Naive thymus-derived CD4-positive, alpha-beta T cell (primary cell): Measurements from ENCODE around the gene FAM228B. TPM values are rescaled to one million over a fixed set of nuclear protein-coding genes. Genes with fewer than 3 reads are reported as not detected.
"Not testable (repeated sequence)": the region's sequence is repeated elsewhere in the genome, so short reads cannot be mapped to it uniquely, and the experiment has no call there.

Source experiments
- ATAC-seq: fragments of 150-1000 bp; cut with Tn5 transposase; 2 replicates; pipeline ENCODE4 v1.10.0; 2021; ENCODE audit warnings: mild to moderate bottlenecking, moderate library complexity
- CTCF ChIA-PET: fragments of 350-600 bp; sonication (Branson Sonifier 250); formaldehyde crosslinking; loops from one replicate; lab custom pipeline; 2021; ENCODE audit warnings: antibody characterized with exemption; lab: Charles Lee
- POLR2A ChIA-PET: fragments of 350-600 bp; sonication (Branson Sonifier 250); formaldehyde crosslinking; loops from one replicate; lab custom pipeline; 2021; ENCODE audit warnings: antibody characterized with exemption, inconsistent platforms; lab: Charles Lee
- DNase-seq, 9 donors: peaks; one replicate each; pipeline versions ENCODE4 v3.0.0 to v3.0.0-alpha.2; 2020 to 2022; ENCODE audit warnings: mixed read lengths in 1 of 9
- H3K27ac ChIP-seq: one replicate; pipeline ENCODE4 v1.7.0; 2013; ENCODE audit warnings: mild to moderate bottlenecking, low read depth, low read length, moderate library complexity
- H3K27me3 ChIP-seq, 2 donors: one replicate each; pipeline ENCODE4 v1.7.0; 2013; ENCODE audit warnings: low read length in 2 of 2, mild to moderate bottlenecking in 2 of 2, moderate library complexity in 2 of 2; ENCODE audit not compliant: control insufficient read depth in 2 of 2, insufficient read depth in 2 of 2
- H3K36me3 ChIP-seq, 3 experiments: 1 replicate in 2 of 3; 2 replicates in 1 of 3; pipeline ENCODE4 v1.7.0; 2013; ENCODE audit warnings: low read length in 3 of 3, mild to moderate bottlenecking in 3 of 3, moderate library complexity in 1 of 3; ENCODE audit not compliant: insufficient read depth in 3 of 3, control insufficient read depth in 2 of 3
- H3K4me1 ChIP-seq, 2 donors: one replicate each; pipeline ENCODE4 v1.7.0; 2013; ENCODE audit warnings: low read length in 2 of 2, mild to moderate bottlenecking in 2 of 2, moderate library complexity in 1 of 2; ENCODE audit not compliant: control insufficient read depth in 2 of 2, insufficient read depth in 2 of 2
- H3K4me3 ChIP-seq: 2 replicates; pipeline ENCODE4 v1.7.0; 2013; ENCODE audit warnings: mild to moderate bottlenecking, low read length
- H3K9me3 ChIP-seq, 3 experiments: 1 replicate in 2 of 3; 2 replicates in 1 of 3; pipeline ENCODE4 v1.7.0; 2013; ENCODE audit warnings: low read length in 3 of 3; ENCODE audit not compliant: control insufficient read depth in 2 of 3
- H3K27ac Mint-ChIP-seq, 9 donors: one replicate each; pipeline ENCODE4 v1.8.0; 2020 to 2022; ENCODE audit warnings: mixed read lengths in 9 of 9, mild to moderate bottlenecking in 8 of 9, moderate library complexity in 5 of 9, inconsistent platforms in 2 of 9
- H3K27me3 Mint-ChIP-seq, 5 donors: one replicate each; pipeline ENCODE4 v1.8.0; 2021 to 2022; ENCODE audit warnings: mixed read lengths in 5 of 5, mild to moderate bottlenecking in 1 of 5
- H3K36me3 Mint-ChIP-seq, 5 donors: one replicate each; pipeline ENCODE4 v1.8.0; 2020 to 2022; ENCODE audit warnings: mixed read lengths in 5 of 5, mild to moderate bottlenecking in 3 of 5, inconsistent platforms in 1 of 5
- H3K4me1 Mint-ChIP-seq, 7 donors: one replicate each; pipeline ENCODE4 v1.8.0; 2020 to 2022; ENCODE audit warnings: mixed read lengths in 7 of 7, mild to moderate bottlenecking in 3 of 7, inconsistent platforms in 1 of 7
- H3K4me3 Mint-ChIP-seq, 10 donors: one replicate each; pipeline ENCODE4 v1.8.0; 2020 to 2022; ENCODE audit warnings: mild to moderate bottlenecking in 10 of 10, mixed read lengths in 10 of 10, moderate library complexity in 6 of 10, inconsistent platforms in 2 of 10
- H3K9me3 Mint-ChIP-seq, 11 donors: one replicate each; pipeline ENCODE4 v1.8.0; 2020 to 2022; ENCODE audit warnings: mixed read lengths in 11 of 11, mild to moderate bottlenecking in 4 of 11, inconsistent platforms in 1 of 11, moderate library complexity in 1 of 11
- intact Hi-C, 2 donors: fragments of 100-400 bp; cut with micrococcal nuclease; formaldehyde crosslinking; loops; one replicate each; pipeline ENCODE4 v1.15.1; 2023
- polyA plus RNA-seq, 2 donors: library from polyadenylated mRNA; unstranded; fragments of 300-500 nt; fragmentation: Illumina TruSeq; gene quantifications; one replicate each; pipeline ENCODE4 v1.2.3, GENCODE V29; 2021
- total RNA-seq, 6 experiments: library from RNA in 5 of 6; stranded (reverse) in 5 of 6; gene quantifications; 1 replicate in 5 of 6; 2 replicates in 1 of 6; pipeline ENCODE4 v1.2.3 and lab custom pipeline; 2021 to 2026

Gene FAM228B
- total and polyA plus RNA-seq, 7 experiments from 2014 or later: 5.2 to 27.5 (median 19.1) TPM

DNA sequence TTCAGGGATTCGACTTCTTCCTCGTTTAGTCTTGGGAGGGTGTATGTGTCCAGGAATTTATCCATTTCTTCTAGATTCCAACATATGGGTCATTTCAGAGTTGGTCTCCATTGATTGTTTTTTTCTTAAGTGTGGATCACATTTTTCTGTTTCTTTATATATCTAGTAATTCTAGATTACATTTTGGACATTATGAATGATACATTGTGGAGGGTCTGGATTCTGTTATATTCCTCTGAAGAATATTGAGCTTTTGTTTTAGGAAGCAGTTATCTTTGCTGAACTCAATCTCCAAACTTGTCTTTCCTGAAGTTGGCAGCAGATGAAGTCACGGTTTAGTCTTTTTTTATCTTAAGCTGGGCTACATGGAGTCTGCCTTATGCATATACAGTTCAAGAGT lies 9.3 kb downstream of the FAM228B start:
- Mint-ChIP-seq H3K27me3 (peaks cover 0 to 3% (median 0%) of the 10 kb centered on the region in 5 donors), H3K27ac (no peak overlapping the region), H3K4me1 (peaks cover 0 to 14% (median 5%) of the 10 kb centered on the region in 7 donors), H3K36me3 (peaks cover 0 to 31% (median 16%) of the 10 kb centered on the region in 5 donors), H3K4me3 (no peak overlapping the region), H3K9me3 (peaks cover 0 to 23% (median 13%) of the 10 kb centered on the region in 11 donors)
- Histone ChIP-seq H3K27ac (no peak overlapping the region), H3K36me3 (no peaks in the 10 kb centered on the region), H3K4me1 (no peaks in the 10 kb centered on the region), H3K9me3 (no peaks in the 10 kb centered on the region), H3K4me3 (no peak overlapping the region), H3K27me3 (no peaks in the 10 kb centered on the region)
- POLR2A ChIA-PET: no interaction called here
- ATAC-seq (no peak), DNase-seq (no peak)
- CTCF ChIA-PET: interaction anchor here (0.6 kb wide), 1 partner anchor 309 kb away, joined by 4 read pairs; no protein-coding TSS in a partner anchor
- intact Hi-C loops: no loop called here

DNA sequence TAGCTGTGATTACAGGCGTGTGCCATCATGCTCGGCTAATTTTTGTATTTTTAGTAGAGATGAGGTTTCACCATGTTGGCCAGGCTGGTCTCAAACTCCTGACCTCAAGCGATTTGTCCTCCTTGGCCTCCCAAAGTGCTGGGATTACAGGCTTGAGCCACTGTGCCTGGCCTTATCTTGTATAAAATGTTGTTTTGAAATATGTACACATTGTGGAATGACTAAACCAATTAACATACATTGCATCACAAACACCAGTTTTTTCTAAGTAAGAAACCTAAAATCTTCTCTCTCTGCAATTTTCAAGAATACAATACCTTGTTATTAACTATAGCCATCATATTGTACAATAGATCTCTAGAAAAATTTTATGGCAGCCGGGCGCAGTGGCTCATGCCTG lies 17.0 kb downstream of the FAM228B start:
- DNase-seq, ATAC-seq, H3K4me1 ChIP-seq, H3K9me3 Mint-ChIP-seq, H3K27ac ChIP-seq, H3K36me3 ChIP-seq, H3K27me3 ChIP-seq, POLR2A ChIA-PET, H3K27me3 Mint-ChIP-seq, H3K4me3 Mint-ChIP-seq, H3K27ac Mint-ChIP-seq, H3K4me3 ChIP-seq, CTCF ChIA-PET, intact Hi-C loops, H3K4me1 Mint-ChIP-seq, H3K9me3 ChIP-seq: not testable (repeated sequence)
- H3K36me3 Mint-ChIP-seq: peaks cover 0 to 24% (median 13%) of the 10 kb centered on the region in 5 donors

DNA sequence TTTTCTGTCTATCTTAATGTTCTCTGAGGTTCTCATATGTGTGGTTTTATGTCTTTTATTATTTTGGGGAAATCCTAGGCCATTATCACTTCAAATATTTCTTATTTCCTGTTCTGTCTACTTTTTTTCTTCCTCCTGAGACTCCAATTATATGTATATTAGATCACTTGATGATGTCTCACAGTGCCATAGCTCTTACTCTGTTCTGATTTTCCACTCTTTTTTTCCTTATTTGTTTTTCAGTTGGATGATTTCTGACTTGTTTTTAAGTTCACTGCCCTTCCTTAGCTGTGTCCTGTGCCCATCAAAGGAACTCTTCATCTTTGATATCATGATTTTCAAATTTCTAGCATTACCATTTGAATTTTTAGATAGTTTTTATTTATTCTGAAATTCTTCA lies 24.1 kb downstream of the FAM228B start:
- peaks cover 2 to 34% (median 17%) of the 10 kb centered on the region in 11 donors for H3K9me3 Mint-ChIP-seq
- no peak overlapping the region for H3K4me3 Mint-ChIP-seq
- ATAC-seq: no peak
- no peak overlapping the region for H3K4me3 ChIP-seq
- no peaks in the 10 kb centered on the region for H3K36me3 ChIP-seq
- ChIA-PET POLR2A (no interaction called here), CTCF (interaction anchor here (0.6 kb wide), 1 partner anchor 23 kb away, joined by 3 read pairs; no protein-coding TSS in a partner anchor)
- no peak overlapping the region for H3K27ac ChIP-seq
- no peaks in the 10 kb centered on the region for H3K4me1 Mint-ChIP-seq
- no peaks in the 10 kb centered on the region for H3K27me3 Mint-ChIP-seq
- H3K36me3 Mint-ChIP-seq: peaks cover 14 to 49% (median 44%) of the 10 kb centered on the region in 5 donors
- intact Hi-C loops: no loop called here
- no peak overlapping the region for H3K27ac Mint-ChIP-seq
- H3K9me3 ChIP-seq: peaks cover 0 to 15% (median 3%) of the 10 kb centered on the region in 3 experiments
- no peak for DNase-seq
- H3K27me3 ChIP-seq: no peaks in the 10 kb centered on the region
- no peaks in the 10 kb centered on the region for H3K4me1 ChIP-seq

DNA sequence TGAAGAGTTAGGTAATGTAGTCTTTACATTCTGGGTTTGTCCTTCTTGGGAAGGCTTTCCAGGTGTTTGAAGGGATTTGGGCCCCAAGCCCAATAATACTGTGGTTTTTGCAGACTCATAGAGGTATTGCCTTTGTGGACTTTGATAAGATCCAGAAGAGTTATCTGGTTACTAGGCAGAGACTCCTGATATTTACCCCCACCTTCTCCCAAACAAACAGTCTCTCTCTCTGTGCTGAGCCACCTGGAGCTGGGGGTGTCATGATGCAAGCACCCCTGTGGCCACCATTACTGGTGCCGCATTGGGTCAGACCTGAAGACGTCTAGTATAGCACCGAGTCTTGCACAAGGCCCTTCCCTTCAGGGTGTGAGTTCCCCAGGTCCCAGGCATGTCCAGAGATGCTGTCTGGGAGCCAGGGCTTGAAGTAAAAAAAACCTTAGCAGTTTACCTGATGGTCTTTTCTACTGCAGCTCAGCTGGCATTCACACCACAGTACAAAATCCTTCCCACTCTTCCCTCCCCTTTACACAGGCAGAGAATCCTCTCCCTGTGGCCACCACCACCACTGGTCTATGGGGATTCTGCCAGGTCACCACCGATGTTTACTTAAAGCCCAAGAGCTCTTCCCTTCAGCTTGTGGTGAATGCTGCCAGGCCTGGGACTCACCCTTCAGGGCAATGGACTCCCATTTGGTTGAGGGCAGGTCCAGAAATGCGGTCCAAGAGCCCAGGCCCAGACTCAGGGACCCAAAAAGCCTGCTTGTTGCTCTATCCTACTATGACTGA lies 29.3 kb downstream of the FAM228B start:
- Mint-ChIP-seq H3K9me3 (peaks cover 2 to 17% (median 10%) of the 10 kb centered on the region in 11 donors), H3K36me3 (peaks cover 14 to 42% (median 29%) of the 10 kb centered on the region in 5 donors), H3K4me3 (no peak overlapping the region), H3K27me3 (no peaks in the 10 kb centered on the region), H3K4me1 (no peaks in the 10 kb centered on the region), H3K27ac (no peak overlapping the region)
- Histone ChIP-seq H3K9me3 (peaks cover 0 to 6% (median 0%) of the 10 kb centered on the region in 3 experiments), H3K36me3 (no peaks in the 10 kb centered on the region), H3K4me1 (no peaks in the 10 kb centered on the region), H3K27ac (no peak overlapping the region), H3K27me3 (no peaks in the 10 kb centered on the region), H3K4me3 (no peak overlapping the region)
- POLR2A ChIA-PET: no interaction called here
- ATAC-seq (no peak), DNase-seq (no peak)
- intact Hi-C loops: no loop called here
- CTCF ChIA-PET: no interaction called here

DNA sequence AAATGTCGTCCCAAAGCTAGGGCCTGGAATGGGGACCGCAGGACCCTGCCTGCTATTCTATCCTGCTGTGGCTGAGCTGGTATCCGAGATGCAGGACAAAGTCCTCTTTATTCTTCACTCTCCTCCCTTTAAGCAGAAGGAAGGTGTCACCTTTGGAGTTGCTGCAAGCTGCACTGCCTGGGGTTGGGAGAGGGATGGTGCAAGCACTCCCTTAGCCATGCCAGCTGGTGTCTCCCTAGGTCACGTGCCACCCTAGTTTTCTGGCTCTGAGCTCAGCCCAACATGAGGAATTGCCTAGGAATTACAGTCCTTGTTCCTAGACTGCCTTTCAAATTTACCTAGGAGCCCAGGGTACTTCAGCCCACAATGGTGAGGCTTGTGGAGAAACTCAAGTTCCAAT lies 30.2 kb downstream of the FAM228B start:
- H3K4me3 Mint-ChIP-seq: no peak overlapping the region
- H3K4me1 Mint-ChIP-seq: no peaks in the 10 kb centered on the region
- POLR2A ChIA-PET: no interaction called here
- H3K9me3 Mint-ChIP-seq: peaks cover 1 to 9% (median 6%) of the 10 kb centered on the region in 11 donors
- peaks cover 7 to 40% (median 23%) of the 10 kb centered on the region in 5 donors for H3K36me3 Mint-ChIP-seq
- Histone ChIP-seq H3K27me3 (no peaks in the 10 kb centered on the region), H3K4me3 (no peak overlapping the region), H3K36me3 (no peaks in the 10 kb centered on the region), H3K4me1 (no peaks in the 10 kb centered on the region), H3K27ac (no peak overlapping the region), H3K9me3 (no peaks in the 10 kb centered on the region)
- DNase-seq (no peak), ATAC-seq (no peak)
- CTCF ChIA-PET: no interaction called here
- intact Hi-C loops: no loop called here
- H3K27me3 Mint-ChIP-seq: no peaks in the 10 kb centered on the region
- H3K27ac Mint-ChIP-seq: no peak overlapping the region

DNA sequence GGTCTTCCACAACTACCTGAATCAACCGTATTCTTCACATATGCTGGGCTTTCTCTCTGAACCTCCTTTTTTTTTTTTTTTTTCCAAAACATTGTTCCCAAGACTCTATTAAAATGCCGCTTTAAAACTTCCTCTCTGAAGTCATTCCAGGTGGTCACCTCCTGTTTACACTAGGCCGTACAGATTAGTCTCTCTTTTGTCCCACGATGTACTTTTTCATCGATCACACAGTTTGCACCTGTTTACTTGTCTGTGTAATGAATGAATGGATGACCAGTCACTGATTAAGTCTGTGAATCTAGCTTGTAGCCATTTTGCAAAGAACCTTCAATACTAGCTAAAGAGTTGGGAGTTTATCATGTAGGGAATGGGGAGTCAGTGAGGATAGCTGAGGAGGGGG lies 34.9 kb downstream of the FAM228B start:
- Histone ChIP-seq H3K9me3 (no peaks in the 10 kb centered on the region), H3K27me3 (no peaks in the 10 kb centered on the region), H3K4me1 (no peaks in the 10 kb centered on the region), H3K36me3 (no peaks in the 10 kb centered on the region), H3K4me3 (no peak overlapping the region), H3K27ac (no peak overlapping the region)
- DNase-seq (no peak), ATAC-seq (no peak)
- ChIA-PET CTCF (no interaction called here), POLR2A (interaction anchor here (0.7 kb wide), 1 partner anchor 252 kb away, joined by 3 read pairs; no protein-coding TSS in a partner anchor)
- H3K27ac Mint-ChIP-seq: no peak overlapping the region
- no peaks in the 10 kb centered on the region for H3K4me1 Mint-ChIP-seq
- peaks cover 0 to 9% (median 0%) of the 10 kb centered on the region in 11 donors for H3K9me3 Mint-ChIP-seq
- intact Hi-C loops: no loop called here
- no peak overlapping the region for H3K4me3 Mint-ChIP-seq
- H3K27me3 Mint-ChIP-seq: no peaks in the 10 kb centered on the region
- H3K36me3 Mint-ChIP-seq: peaks cover 0 to 37% (median 26%) of the 10 kb centered on the region in 5 donors

DNA sequence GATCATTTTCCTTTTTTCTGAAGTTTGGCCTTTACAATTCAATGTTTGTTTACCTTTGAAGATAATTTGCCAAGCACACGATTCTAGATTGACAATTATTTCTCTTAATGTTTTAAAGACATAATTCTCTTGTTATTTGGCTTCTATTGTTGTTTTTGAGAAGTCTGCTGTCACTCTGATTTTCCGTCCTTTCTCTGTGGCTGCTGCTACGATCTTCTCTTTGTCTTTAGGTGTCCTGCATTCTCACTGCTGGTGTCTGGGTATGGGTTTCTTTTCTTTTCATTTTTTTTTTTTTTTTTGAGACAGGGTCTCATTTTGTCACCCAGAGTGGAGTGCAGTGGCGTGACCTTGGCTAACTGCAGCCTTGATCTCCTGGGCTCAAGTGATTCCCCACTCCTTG lies 36.4 kb downstream of the FAM228B start:
- intact Hi-C loops: no loop called here
- Histone ChIP-seq H3K27me3 (no peaks in the 10 kb centered on the region), H3K4me3 (no peak overlapping the region), H3K27ac (no peak overlapping the region), H3K4me1 (no peaks in the 10 kb centered on the region), H3K36me3 (no peaks in the 10 kb centered on the region), H3K9me3 (no peaks in the 10 kb centered on the region)
- no peak overlapping the region for H3K4me3 Mint-ChIP-seq
- H3K36me3 Mint-ChIP-seq: peaks cover 0 to 37% (median 21%) of the 10 kb centered on the region in 5 donors
- H3K27ac Mint-ChIP-seq: no peak overlapping the region
- ATAC-seq (no peak), DNase-seq (no peak)
- H3K27me3 Mint-ChIP-seq: no peaks in the 10 kb centered on the region
- ChIA-PET POLR2A (no interaction called here), CTCF (no interaction called here)
- H3K9me3 Mint-ChIP-seq: peaks cover 0 to 9% (median 0%) of the 10 kb centered on the region in 11 donors
- no peaks in the 10 kb centered on the region for H3K4me1 Mint-ChIP-seq
